Measurements from ENCODE around the gene DENND1A. TPM values are rescaled to one million over a fixed set of nuclear protein-coding genes. Genes with fewer than 3 reads are reported as not detected.

The DENND1A gene
- total and polyA plus RNA-seq, 4 experiments from 2014 or later = 1.4 to 14.2 (median 9.9) TPM

DNA sequence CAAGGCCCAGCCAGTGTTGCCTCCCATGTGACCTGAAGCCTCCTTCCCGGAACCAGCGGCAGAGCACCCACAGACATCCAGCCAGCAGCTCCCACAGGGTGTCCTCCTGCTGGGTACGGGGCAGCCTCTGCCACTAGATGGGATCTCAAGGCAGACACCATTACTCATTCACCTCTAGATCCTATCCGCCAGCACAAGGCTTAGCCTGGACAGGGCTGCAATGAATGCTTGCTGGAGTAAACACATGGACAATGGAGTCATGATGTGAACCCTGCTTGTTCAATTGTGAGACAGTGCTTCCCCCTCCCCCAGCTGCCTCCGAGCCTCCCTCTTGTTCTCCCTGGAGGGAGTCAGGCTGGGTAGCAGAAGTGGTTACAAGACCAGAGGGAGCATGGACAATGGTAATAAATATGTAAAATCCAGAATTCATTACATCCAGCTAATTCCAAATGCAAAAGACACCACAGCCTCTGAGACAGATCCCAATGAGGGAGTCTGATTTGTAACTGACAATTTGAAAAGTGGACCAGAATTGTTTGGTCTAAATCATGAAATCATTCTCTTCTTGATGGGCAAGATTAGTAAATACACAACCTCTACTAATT is 441.9 kb downstream of the DENND1A start:
- Mint-ChIP-seq H3K9me3 (no peaks in the 10 kb centered on the region), H3K36me3 (peaks cover 0 to 4% of the 10 kb centered on the region in 2 donors), H3K27ac (no peak overlapping the region), H3K27me3 (no peaks in the 10 kb centered on the region), H3K4me3 (no peak overlapping the region), H3K4me1 (no peaks in the 10 kb centered on the region)
- H3K4me1 ChIP-seq (ENCODE audit: insufficient read depth, low read length) = no peaks in the 10 kb centered on the region
- H3K27ac ChIP-seq (ENCODE audit: low read depth, low read length) = no peak overlapping the region
- no peak for DNase-seq
- no peaks in the 10 kb centered on the region for H3K27me3 ChIP-seq (ENCODE audit: insufficient read depth, low read length)
- ChIA-PET POLR2A (ENCODE audit: partially characterized antibody) (no interaction called here), CTCF (ENCODE audit: partially characterized antibody) (no interaction called here)
- H3K36me3 ChIP-seq (ENCODE audit: insufficient read depth, low read length) = no peaks in the 10 kb centered on the region
- H3K4me3 ChIP-seq (ENCODE audit: low read length in 2 of 2) = no peak overlapping the region
- H3K9me3 ChIP-seq (ENCODE audit: control insufficient read depth in 1 of 2, low read length in 2 of 2) = no peaks in the 10 kb centered on the region
- intact Hi-C loops (cut with micrococcal nuclease) = no loop called here

DNA sequence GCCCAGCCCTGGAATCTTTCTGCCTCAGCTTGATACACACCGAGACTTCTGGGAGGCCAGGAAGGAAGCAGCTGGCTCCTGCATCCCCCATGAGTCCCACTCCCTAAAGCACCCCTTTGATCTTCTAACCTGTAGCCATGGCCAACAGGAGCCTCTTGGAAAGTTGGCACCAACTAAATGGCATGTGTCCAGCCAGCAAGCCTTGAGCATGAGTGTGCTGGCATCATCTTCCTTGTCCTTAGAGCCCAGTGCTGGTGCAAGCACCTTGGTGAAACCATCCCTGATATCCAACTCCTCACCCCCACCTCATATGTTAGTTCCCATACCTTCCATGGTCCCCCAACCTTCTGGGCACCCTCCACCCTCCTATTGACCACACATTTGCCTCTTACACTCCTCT is 443.5 kb downstream of the DENND1A start:
- peaks cover 0 to 4% of the 10 kb centered on the region in 2 donors for H3K36me3 Mint-ChIP-seq
- no peaks in the 10 kb centered on the region for H3K27me3 Mint-ChIP-seq
- H3K27me3 ChIP-seq (ENCODE audit: insufficient read depth, low read length) = no peaks in the 10 kb centered on the region
- no peak overlapping the region for H3K4me3 Mint-ChIP-seq
- DNase-seq = no peak
- H3K36me3 ChIP-seq (ENCODE audit: insufficient read depth, low read length) = no peaks in the 10 kb centered on the region
- H3K27ac Mint-ChIP-seq = no peak overlapping the region
- H3K4me3 ChIP-seq (ENCODE audit: low read length in 2 of 2) = no peak overlapping the region
- no peak overlapping the region for H3K27ac ChIP-seq (ENCODE audit: low read depth, low read length)
- POLR2A ChIA-PET (ENCODE audit: partially characterized antibody) = no interaction called here
- CTCF ChIA-PET (ENCODE audit: partially characterized antibody) = no interaction called here
- no peaks in the 10 kb centered on the region for H3K4me1 ChIP-seq (ENCODE audit: insufficient read depth, low read length)
- no peaks in the 10 kb centered on the region for H3K4me1 Mint-ChIP-seq
- no peaks in the 10 kb centered on the region for H3K9me3 ChIP-seq (ENCODE audit: control insufficient read depth in 1 of 2, low read length in 2 of 2)
- no peaks in the 10 kb centered on the region for H3K9me3 Mint-ChIP-seq
- intact Hi-C loops (cut with micrococcal nuclease) = no loop called here

DNA sequence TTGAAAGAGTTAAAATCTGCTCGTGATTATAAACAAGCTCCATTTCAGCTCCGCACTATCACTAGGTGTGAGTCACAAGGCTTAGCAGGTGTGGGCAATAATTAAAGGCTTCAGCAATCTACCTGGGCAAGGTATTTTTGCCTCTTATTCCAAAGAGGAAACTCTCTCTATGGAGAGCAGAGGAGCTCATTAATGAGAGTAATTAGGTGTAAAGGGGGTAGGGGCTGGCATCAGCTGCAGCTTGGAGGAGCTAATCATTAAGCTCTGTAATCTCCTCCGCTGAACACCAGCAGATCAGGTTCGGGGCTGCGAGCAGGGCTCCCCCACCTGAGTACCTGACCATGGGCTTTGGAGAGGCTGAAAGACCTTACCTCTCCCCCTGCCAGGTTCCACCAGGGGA is 444.7 kb downstream of the DENND1A start:
- intact Hi-C loops (cut with micrococcal nuclease) = no loop called here
- H3K27me3 Mint-ChIP-seq = no peaks in the 10 kb centered on the region
- Histone ChIP-seq H3K4me1 (ENCODE audit: insufficient read depth, low read length) (no peaks in the 10 kb centered on the region), H3K27me3 (ENCODE audit: insufficient read depth, low read length) (no peaks in the 10 kb centered on the region), H3K27ac (ENCODE audit: low read depth, low read length) (no peak overlapping the region), H3K9me3 (ENCODE audit: control insufficient read depth in 1 of 2, low read length in 2 of 2) (no peaks in the 10 kb centered on the region), H3K4me3 (ENCODE audit: low read length in 2 of 2) (no peak overlapping the region), H3K36me3 (ENCODE audit: insufficient read depth, low read length) (no peaks in the 10 kb centered on the region)
- no peak overlapping the region for H3K4me3 Mint-ChIP-seq
- H3K4me1 Mint-ChIP-seq = no peaks in the 10 kb centered on the region
- H3K27ac Mint-ChIP-seq = no peak overlapping the region
- DNase-seq = no peak
- ChIA-PET CTCF (ENCODE audit: partially characterized antibody) (no interaction called here), POLR2A (ENCODE audit: partially characterized antibody) (no interaction called here)
- peaks cover 4 to 5% of the 10 kb centered on the region in 2 donors for H3K36me3 Mint-ChIP-seq
- H3K9me3 Mint-ChIP-seq = no peaks in the 10 kb centered on the region

DNA sequence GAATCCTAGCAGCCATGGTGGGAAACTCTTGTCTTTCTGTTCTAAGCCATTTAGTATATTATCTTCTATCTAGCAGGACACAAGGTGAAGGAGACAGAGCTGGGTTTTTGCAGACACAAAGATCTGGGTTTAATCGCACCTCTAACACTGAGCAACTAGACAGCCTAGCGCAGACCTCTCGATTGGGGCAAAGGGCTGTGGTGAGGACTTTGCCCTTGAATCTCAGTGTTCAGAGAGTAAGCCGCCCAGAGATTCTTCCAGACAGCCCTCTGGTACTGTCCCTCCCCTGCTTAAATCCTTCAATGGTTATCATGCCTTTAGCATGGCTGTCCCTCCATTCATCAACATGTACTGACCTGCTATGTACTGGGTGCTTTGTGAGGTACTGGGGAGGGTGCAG is 445.8 kb downstream of the DENND1A start:
- Histone ChIP-seq H3K4me1 (ENCODE audit: insufficient read depth, low read length) (no peaks in the 10 kb centered on the region), H3K36me3 (ENCODE audit: insufficient read depth, low read length) (no peaks in the 10 kb centered on the region), H3K27ac (ENCODE audit: low read depth, low read length) (no peak overlapping the region), H3K4me3 (ENCODE audit: low read length in 2 of 2) (no peak overlapping the region), H3K27me3 (ENCODE audit: insufficient read depth, low read length) (no peaks in the 10 kb centered on the region), H3K9me3 (ENCODE audit: control insufficient read depth in 1 of 2, low read length in 2 of 2) (no peaks in the 10 kb centered on the region)
- Mint-ChIP-seq H3K36me3 (peaks cover 4 to 5% of the 10 kb centered on the region in 2 donors), H3K4me3 (no peak overlapping the region), H3K27me3 (no peaks in the 10 kb centered on the region), H3K27ac (no peak overlapping the region), H3K9me3 (no peaks in the 10 kb centered on the region), H3K4me1 (no peaks in the 10 kb centered on the region)
- ChIA-PET POLR2A (ENCODE audit: partially characterized antibody) (no interaction called here), CTCF (ENCODE audit: partially characterized antibody) (no interaction called here)
- no peak for DNase-seq
- intact Hi-C loops (cut with micrococcal nuclease) = no loop called here

DNA sequence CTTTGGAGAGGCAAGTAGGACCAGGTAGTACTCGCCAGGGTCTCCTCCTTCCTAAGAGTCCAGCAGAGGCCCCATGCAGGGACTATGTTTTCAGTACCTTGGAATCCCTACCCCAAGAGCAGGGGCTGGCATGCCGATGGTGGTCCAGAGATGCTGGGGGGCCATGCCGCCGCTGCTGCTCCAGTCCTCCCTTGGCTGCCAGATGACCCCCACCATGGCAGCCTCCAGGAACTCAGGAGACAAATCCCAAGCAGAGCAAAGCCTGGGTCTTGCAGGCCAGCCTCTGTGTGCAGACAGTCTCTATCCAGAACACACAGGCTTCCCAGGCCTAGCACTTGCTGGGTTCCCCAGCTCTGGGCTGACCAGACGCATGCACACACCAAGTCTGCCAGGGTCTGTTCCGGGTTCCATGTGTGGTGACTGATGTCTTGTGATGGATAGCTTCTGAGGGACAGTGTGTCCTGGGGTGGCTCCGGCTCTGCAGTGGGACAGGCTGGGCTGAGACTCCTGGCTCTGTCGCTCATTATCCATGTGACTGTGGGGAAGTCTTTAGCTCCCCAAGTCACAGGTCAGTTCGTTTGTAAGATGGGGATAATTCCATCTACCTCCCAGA is 446.6 kb downstream of the DENND1A start:
- Mint-ChIP-seq H3K4me3 (no peak overlapping the region), H3K27me3 (no peaks in the 10 kb centered on the region), H3K4me1 (no peaks in the 10 kb centered on the region), H3K27ac (no peak overlapping the region), H3K9me3 (no peaks in the 10 kb centered on the region), H3K36me3 (peaks cover 4 to 5% of the 10 kb centered on the region in 2 donors)
- no peaks in the 10 kb centered on the region for H3K36me3 ChIP-seq (ENCODE audit: insufficient read depth, low read length)
- H3K27me3 ChIP-seq (ENCODE audit: insufficient read depth, low read length) = no peaks in the 10 kb centered on the region
- CTCF ChIA-PET (ENCODE audit: partially characterized antibody) = no interaction called here
- no peaks in the 10 kb centered on the region for H3K9me3 ChIP-seq (ENCODE audit: control insufficient read depth in 1 of 2, low read length in 2 of 2)
- no peak overlapping the region for H3K4me3 ChIP-seq (ENCODE audit: low read length in 2 of 2)
- POLR2A ChIA-PET (ENCODE audit: partially characterized antibody) = no interaction called here
- DNase-seq = no peak
- intact Hi-C loops (cut with micrococcal nuclease) = no loop called here
- no peak overlapping the region for H3K27ac ChIP-seq (ENCODE audit: low read depth, low read length)
- H3K4me1 ChIP-seq (ENCODE audit: insufficient read depth, low read length) = no peaks in the 10 kb centered on the region

DNA sequence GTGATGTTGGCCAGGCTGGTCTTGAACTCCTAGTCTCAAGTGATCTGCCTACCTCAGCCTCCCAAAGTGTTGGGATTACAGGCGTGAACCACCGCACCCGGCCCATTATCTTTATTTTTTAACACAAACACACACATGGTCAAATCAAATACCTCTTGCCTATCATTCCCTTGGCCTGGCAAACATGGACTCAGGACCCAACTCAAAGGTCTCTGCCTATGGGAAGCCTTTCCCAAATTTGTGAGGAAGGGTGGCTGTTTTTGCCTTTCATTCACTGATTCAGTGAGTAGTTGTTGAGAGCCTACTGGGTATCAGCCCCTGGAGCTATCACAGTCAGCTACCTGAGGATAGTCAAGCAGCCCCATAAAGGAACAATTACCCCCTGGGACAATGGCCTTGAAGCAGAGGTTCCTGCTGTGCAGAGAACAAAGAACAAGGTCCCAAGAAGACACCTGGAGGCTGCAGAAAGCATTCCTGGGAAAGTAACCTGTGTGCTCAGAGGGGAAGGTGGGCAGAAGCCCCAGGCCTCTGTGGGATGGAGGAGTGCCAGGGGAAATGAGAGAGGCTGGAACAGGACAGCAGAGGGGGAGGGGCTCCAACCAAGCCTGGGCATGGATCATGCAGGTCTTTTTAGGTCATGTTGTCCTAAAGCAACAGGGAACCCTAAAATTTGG is 447.5 kb downstream of the DENND1A start:
- H3K36me3 ChIP-seq (ENCODE audit: insufficient read depth, low read length) = no peaks in the 10 kb centered on the region
- intact Hi-C loops (cut with micrococcal nuclease) = no loop called here
- H3K27me3 ChIP-seq (ENCODE audit: insufficient read depth, low read length) = no peaks in the 10 kb centered on the region
- H3K27ac Mint-ChIP-seq = peak overlapping the region in 1 of 7 donors; percentile 72
- CTCF ChIA-PET (ENCODE audit: partially characterized antibody) = no interaction called here
- peaks cover 4 to 5% of the 10 kb centered on the region in 2 donors for H3K36me3 Mint-ChIP-seq
- H3K4me1 ChIP-seq (ENCODE audit: insufficient read depth, low read length) = no peaks in the 10 kb centered on the region
- H3K4me3 ChIP-seq (ENCODE audit: low read length in 2 of 2) = no peak overlapping the region
- no peaks in the 10 kb centered on the region for H3K4me1 Mint-ChIP-seq
- H3K9me3 ChIP-seq (ENCODE audit: control insufficient read depth in 1 of 2, low read length in 2 of 2) = no peaks in the 10 kb centered on the region
- no peak for DNase-seq
- H3K27ac ChIP-seq (ENCODE audit: low read depth, low read length) = no peak overlapping the region
- POLR2A ChIA-PET (ENCODE audit: partially characterized antibody) = no interaction called here
- no peaks in the 10 kb centered on the region for H3K27me3 Mint-ChIP-seq
- H3K4me3 Mint-ChIP-seq = no peak overlapping the region
- no peaks in the 10 kb centered on the region for H3K9me3 Mint-ChIP-seq

DNA sequence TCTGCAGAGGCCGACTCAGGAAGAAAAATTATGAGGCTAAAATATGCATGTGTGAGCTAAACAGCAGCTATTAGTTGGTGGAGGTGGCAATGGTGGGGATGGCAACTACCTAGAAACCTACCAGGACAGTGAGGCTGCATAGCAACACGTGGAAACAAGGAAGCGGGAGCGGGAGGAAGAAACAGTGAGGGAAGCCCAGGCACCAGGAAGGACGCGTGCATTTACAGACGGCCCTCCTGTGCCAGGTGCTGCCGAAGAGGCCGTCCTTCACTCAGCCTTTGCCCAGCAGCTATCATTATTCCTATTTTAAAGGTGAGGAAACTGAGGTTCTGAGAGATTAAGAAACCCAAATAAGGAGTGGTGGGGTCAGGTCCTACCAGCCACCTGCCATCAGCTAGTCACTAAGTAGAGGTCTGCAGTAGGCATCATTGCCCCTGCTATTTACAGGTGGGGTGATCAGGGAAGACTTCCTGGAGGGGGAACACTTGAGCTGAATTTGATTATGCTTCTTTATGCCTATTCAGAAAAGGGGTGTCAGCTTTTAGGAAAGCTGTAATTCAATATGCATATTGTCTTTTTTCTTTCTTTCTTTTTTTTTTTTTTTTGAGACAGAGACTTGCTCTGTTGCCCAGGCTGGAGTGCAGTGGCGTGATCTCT is 448.6 kb downstream of the DENND1A start:
- ChIA-PET POLR2A (ENCODE audit: partially characterized antibody) (no interaction called here), CTCF (ENCODE audit: partially characterized antibody) (no interaction called here)
- Mint-ChIP-seq H3K27me3 (no peaks in the 10 kb centered on the region), H3K4me3 (no peak overlapping the region), H3K27ac (no peak overlapping the region), H3K9me3 (no peaks in the 10 kb centered on the region), H3K36me3 (peaks cover 4 to 5% of the 10 kb centered on the region in 2 donors), H3K4me1 (no peaks in the 10 kb centered on the region)
- H3K9me3 ChIP-seq (ENCODE audit: control insufficient read depth in 1 of 2, low read length in 2 of 2) = no peaks in the 10 kb centered on the region
- no peak overlapping the region for H3K4me3 ChIP-seq (ENCODE audit: low read length in 2 of 2)
- no peaks in the 10 kb centered on the region for H3K27me3 ChIP-seq (ENCODE audit: insufficient read depth, low read length)
- no peak for DNase-seq
- H3K4me1 ChIP-seq (ENCODE audit: insufficient read depth, low read length) = no peaks in the 10 kb centered on the region
- intact Hi-C loops (cut with micrococcal nuclease) = no loop called here
- no peak overlapping the region for H3K27ac ChIP-seq (ENCODE audit: low read depth, low read length)
- H3K36me3 ChIP-seq (ENCODE audit: insufficient read depth, low read length) = no peaks in the 10 kb centered on the region
